ENCODE results near the gene RABEPK.
A peak's percentile ranks its signal among the peaks of the same experiment; 100 is the strongest.
"Not testable (repeated sequence)": the region's sequence is repeated elsewhere in the genome, so short reads cannot be mapped to it uniquely, and the experiment has no call there.

The RABEPK gene

DNA sequence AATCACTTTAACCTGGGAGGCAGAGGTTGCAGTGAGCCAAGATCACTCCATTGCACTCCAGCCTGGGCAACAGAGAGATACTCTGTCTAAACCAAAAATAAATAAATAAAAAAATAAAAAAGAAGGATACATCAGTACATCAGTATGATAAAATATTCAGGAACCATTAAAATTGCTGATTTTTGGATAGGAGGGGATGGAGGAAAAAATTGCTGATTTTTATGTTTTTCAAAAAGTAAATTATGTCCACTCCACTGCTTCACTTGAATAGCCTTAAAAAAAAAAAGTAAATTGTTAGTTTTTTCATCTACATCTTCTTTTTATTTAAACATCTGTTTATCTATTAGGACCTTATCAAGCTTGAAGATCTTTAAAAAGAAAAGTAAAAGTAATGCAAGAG lies 53.9 kb downstream of the RABEPK start:
- DNase-seq = no peak

DNA sequence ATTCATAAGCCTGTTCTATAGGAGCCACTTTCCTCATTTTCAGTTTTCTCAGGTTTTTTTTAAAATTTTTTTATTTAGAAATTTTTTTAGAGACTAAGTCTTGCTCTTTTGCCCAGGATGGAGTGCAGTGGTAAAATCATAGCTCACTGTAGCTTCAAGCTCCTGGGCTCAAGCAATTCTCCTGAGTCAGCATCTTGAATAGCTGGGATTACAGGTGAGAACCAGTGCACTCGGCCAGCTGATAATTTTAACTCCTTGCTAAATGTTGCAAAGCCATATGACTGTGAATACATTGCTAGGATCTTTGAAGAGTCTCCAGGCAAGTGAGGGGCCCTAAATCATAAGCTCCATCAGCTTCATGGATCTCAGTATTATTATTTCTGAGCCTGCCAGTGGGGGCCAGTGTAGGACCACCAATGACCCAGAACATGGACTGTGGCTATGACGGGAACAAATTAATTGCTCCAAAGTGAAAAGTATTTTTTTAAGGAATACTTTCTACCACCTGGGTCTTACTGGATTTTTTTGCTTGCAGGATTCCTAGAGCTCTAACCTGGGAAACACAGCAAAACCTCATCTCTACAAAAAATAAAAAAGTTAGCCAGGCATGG lies 55.5 kb downstream of the RABEPK start:
- peak; percentile 20 for DNase-seq

DNA sequence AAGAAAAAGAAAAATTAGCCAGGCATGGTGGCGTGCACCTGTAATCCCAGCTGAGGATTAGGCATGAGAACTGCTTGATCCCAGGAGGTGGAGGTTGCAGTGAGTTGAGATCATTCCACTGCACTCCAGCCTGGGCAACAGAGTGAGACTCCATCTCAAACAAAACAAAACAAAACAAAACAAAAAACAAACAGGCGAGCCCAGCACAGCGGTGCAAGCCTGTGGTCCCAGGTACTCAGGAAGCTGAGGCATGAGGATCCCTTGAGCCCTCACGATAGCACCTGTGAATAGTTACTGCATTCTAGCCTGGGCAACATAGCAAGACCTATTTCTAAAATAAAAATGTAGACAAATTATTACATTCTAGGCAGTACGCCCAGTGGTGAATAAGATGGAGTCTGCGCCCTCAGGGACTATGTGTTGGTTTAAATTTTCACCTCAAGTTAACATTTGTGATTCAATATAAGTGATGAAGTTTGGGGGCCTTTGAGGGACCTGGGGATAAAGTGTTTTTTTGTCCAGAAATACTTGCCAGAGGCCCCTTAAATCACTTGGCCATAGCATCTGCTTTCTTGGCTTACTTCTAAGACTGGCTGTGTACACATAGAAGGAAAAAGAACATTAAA lies 57.9 kb downstream of the RABEPK start:
- DNase-seq = no peak

DNA sequence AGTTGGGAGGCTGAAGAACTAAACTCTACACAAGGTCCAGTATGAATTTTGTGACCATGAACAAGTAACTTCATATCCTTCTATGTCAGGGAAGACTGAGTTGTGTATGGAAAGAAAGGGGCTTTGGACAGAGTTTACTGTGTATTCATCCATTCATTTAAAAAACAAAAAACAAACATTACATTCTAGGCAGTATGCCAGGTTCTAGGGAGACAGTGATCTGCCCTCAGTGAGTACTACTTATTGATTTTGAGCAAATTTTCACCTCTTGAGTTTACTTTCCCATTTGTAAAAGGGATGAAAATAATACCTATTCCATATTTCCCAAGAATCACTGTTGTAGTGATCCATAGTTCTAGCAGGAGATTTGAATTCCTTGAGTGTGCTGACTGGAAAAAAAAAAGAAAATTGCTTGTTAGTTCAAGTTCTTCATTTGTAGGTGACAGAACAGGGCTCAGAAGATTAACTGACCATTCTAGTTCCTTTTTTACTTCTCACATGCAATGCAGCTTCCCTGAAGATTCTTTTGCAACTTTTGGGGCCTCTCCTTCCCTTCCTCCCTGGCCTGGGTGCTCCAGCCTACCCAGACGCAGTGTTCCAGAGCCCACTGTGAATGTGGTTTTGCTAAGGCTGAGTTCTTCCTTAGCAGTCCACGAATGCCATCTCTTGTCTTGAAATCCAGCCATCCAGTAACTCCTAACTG lies 58.6 kb downstream of the RABEPK start:
- no peak for DNase-seq

DNA sequence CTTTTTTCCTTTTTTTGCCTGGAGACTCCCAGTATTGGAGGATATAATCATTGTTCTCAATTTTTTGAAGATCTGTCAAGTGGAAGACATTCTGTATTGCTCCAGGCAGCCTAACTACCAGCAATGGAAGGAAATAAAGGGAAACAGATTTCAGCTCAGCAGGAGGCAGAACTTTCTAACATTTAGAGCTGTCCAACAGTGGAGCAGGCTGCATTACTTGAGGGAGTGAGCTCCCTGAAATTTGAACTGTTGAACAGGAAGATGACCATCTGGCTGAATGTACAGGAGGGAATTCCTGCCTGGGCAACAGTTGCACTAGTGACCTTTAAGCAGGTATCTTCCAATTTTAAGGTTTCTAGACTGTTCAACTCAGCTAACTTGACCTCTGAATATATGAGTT lies 60.2 kb downstream of the RABEPK start:
- DNase-seq = no peak

DNA sequence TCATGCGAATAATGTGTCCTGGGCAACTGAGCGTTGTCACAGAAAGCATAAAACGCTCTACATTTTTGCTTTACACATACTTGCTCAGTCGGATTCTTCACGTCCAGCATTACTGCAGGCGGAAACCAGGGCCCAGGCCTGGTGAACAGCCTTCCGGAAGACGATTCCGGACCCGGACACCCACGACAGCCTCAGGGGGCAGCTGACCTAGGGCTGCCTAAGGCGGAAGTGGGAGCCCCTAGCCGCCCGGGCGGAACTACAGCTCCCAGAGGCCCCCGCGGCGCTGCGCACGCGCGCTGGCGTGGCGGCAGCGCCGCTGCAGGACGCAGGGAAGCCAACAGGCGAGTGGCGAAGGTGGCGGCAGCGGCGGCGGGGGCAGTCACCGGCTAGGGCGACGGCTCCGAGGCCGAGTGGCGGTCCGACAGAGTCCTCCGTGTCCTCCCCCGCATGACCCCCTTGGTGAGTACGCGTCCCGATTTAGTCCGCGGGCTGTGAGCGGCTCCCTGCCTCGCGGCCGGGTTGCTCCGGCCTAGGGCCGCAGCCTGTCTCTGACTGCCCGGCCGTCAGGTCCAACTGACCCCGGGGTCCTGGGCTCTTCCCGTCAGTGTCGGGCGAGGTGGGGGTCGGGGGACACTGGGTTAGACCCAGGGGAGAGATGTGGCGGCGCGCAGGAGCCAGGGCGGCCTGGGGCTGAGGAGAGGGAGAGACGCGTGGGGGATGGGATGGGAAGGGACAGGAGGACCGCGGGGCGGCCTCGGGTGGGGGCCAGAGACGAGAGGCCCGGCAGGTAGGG lies 61.4 kb downstream of the RABEPK start, which contains the start of gene GAPVD1:
TSS of gene GAPVD1 (plus strand) at position 326 of the 793 bp plus-strand sequence. CDS start 37,096 bp downstream, outside the sequence.
- peak; percentile 83 for DNase-seq

DNA sequence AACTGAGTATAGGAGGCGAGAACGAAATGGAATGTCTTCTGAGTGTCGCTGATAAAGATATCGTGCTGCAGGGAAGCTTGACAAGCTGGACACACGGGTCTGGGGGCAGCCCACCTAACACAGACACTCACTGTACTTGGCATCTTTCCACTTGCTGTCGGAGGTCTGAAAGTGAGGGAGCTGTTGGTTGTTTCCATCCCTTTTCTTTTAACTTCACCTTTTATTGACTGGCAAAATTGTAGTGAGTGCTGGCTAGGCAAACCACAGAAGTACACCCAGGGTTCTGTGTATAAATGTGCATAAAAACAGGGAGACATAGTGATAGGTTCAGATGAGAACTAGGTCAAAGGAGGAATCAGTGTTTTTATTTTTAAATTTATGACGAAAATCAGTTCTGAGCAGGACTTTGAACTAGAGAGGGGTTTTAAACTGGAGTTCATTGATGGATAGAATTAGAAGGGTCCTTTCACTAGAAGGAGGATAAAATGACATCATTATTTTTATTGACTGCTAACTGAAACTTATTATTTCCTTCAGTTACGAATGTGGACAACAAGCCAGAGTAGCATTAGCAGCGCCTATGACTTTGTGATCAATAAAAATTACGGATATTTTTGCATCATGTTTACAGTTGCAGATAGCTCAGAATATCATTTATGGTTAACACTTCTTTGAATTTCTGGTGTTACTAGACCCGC lies 62.1 kb downstream of the RABEPK start:
- peak; percentile 37 for DNase-seq

DNA sequence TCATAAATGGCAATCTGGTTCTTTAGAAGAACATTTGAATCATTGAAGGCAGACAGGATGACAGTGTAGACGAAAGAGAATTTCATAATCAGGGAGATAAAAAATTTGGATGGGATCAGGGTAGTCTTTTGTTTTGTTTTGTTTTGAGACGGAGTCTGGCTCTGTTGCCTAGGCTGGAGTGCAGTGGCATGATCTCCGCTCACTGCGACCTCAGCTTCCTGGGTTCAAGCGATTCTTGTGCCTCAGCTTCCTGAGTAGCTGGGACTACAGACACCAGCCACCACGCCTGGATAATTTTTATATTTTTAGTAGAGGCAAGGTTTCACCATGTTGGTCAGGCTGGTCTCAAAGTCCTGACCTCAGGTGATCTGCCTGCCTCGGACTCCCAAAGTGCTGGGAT lies 63.7 kb downstream of the RABEPK start:
- DNase-seq = not testable (repeated sequence)

DNA sequence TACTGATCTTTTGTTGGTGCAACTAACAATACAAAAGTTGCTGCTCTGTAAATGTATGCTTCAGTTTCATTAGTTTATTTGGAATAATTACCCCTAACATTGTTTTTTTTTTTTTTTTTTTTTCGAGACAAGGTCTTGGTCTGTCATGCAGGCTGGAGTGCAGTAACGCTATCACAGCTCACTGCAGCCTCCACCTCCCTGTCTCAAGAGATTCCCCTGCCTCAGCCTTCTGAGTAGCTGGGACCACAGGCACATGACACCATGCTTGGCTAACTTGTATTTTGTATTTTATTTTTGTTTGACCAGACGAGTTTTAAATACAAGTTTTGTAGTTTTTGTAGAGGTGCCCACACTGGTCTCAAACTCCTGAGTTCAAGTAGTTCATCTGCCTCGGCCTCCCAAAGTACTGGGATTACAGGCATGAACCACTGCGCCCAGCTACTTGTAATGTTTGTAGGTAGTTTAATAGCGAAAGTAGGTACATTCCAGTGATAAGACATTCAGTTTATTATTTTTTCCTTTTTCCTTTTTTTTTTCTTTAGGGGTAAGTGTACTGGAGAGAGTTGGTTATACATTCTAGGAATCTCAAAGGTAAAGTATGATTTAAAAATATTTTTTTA lies 68.2 kb downstream of the RABEPK start:
- DNase-seq = no peak

DNA sequence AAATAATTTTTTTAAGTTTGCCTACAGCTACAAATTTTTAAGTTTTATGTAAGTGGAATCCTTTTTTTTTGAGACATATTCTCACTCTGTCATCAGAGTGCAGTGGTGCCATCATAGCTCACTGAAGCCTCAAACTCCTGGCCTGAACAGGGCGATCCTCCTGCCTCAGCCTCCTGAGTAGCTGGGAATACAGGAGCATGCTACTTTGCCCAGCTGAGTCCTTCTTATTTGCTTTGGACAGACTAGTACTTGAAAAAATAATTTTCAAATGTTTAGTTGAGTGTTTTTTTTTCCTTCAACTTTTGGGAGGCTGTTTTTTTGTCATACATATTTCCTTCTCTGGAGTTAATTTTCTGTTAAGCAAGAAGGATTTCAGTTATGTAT lies 68.7 kb downstream of the RABEPK start:
- no peak for DNase-seq

DNA sequence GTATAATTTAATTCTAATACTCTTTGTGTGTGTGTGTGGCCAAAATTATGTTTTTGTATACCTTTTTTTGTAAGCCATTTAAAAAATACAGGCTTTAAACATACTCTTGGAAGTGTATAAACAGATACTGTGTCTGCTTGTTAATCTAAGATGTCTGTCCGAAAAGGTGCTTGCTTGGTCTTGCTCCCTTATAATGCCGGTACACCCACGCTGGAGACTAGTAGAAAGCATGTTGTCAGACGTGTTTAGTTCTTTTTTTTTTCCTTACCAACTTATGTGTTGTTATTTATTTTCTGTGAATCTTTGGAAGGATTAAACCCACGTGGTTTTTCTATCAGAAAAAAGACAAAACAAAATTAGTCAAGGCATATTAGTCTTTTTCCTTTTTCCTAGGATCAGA lies 70.7 kb downstream of the RABEPK start:
- no peak for DNase-seq

DNA sequence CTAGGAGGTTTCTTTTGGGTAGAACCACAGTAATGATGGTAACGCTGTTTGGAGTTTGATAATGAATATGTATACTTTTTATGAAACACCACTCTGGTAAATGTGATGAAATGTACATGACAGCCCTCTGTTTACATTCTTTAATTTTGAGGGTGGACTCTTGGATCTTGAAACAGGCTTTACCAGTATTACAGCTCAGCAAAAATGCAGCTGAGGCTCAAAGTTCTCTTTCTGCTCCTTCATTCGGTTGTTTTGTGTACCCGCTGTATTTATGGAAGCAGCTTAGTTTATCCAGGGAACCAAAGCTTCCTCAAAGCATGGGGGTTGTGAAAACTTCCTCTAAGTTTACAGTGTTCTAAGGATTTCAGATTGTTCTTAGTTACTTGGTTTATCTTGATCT lies 72.4 kb downstream of the RABEPK start:
- no peak for DNase-seq

DNA sequence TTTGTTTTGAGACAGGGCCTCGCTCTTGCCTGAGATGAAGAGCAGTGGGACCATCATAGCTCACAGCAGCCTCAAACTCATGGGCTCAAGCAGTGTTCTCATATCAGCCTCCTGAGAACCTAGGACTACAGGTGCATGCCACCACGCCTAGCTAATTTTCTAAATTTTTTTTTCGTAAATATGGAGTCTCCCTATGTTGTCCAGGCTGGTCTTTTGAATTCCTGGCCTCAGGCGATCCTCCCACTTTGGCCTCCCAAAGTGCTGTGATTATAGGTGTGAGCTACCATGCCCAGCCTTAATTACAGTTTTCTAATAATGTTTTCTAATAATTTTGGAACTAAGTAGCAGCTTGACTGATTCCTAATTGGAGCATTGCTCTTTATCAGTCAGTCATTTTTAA lies 76.4 kb downstream of the RABEPK start:
- no peak for DNase-seq

DNA sequence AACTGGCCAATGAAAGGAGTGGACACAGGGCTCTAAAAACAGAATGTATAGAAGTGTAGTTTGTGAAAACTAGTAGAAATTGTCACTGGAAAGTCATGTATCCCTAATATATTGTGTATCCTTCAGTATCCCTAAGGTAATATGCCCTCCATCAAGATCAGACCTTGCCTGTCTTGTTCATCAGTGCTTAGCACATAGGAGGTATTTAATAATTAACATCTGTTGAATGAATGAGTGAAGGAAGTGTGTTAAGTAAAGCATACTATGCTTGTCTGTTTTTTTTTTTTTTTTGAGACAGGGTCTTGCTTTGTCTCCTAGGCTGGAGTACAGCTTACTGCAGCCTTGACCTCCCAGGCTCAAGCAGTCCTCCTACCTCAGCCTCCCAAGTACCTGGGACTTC lies 77.1 kb downstream of the RABEPK start:
- no peak for DNase-seq

DNA sequence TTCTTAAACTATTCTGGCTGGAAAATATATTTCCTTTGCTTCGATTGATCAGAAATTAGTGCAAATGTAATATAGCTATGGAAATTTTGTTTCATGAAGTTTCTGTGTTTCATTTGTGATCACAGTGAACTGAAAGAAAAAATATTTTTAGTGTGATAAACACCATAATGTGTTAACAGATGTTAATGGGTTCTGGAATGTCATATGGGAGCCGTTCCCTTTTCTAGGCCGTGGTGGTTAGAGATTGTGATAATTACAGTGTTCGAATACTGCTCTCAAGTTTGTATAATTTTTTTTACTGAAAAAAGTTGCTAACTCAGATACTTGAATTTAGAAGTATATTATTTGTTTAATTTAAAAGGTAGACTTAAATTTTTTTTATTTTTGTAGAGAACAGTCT lies 80.6 kb downstream of the RABEPK start:
- no peak for DNase-seq

Data from NCI-H1105 treated with DMSO at 0.1 percent for 48 hours (cell line).